Adrenal gland (tissue), 5 donors: Measurements from ENCODE around the gene VWDE.

Experiments used
- POLR2A ChIP-seq, 2 donors: fragments of 450-650 bp; IDR thresholded peaks; one replicate each; pipeline ENCODE4 v1.6.1; 2017; ENCODE audit warnings: antibody characterized with exemption in 2 of 2, mild to moderate bottlenecking in 2 of 2, moderate library complexity in 1 of 2
- TF ChIP-seq, protein P1 (sequence below), 6 experiments: fragments of 450-650 bp in 4 of 6; fragments of 200-600 bp in 2 of 6; sonication (generic) in 1 of 6; IDR thresholded peaks; 1 replicate in 5 of 6; 2 replicates in 1 of 6; pipeline versions ENCODE4 v1.5.1 to v1.8.0; 2016 to 2021; ENCODE audit warnings: antibody characterized with exemption in 6 of 6, mild to moderate bottlenecking in 2 of 6, moderate library complexity in 1 of 6
- donor health status: DM: no; HTN: no; CAD: no.

DNA sequence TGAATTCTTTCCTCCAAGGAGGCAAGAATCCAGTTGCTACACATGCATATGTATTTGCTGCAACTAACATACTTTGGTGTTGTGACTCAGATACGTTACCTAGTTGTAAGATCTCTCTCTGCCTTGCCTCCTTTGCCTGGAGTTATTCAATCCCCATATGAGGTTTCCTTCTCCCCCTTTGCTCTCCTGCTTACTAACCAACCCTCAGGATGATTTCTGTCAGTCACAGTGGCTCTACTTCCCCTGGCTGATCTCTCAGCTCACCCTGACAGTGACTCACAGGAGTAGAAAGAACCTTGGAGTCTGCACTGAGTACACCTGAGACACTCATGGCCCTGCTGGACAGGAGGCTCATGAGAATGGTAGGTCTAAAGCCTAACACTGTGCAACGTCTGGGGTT, 100.6 kb downstream of the VWDE start:
- TF ChIP-seq, protein P1, sequence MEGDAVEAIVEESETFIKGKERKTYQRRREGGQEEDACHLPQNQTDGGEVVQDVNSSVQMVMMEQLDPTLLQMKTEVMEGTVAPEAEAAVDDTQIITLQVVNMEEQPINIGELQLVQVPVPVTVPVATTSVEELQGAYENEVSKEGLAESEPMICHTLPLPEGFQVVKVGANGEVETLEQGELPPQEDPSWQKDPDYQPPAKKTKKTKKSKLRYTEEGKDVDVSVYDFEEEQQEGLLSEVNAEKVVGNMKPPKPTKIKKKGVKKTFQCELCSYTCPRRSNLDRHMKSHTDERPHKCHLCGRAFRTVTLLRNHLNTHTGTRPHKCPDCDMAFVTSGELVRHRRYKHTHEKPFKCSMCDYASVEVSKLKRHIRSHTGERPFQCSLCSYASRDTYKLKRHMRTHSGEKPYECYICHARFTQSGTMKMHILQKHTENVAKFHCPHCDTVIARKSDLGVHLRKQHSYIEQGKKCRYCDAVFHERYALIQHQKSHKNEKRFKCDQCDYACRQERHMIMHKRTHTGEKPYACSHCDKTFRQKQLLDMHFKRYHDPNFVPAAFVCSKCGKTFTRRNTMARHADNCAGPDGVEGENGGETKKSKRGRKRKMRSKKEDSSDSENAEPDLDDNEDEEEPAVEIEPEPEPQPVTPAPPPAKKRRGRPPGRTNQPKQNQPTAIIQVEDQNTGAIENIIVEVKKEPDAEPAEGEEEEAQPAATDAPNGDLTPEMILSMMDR (IDR thresholded peaks at IDR 0.05), result no peak
- no peak for TF ChIP-seq POLR2A (IDR thresholded peaks at IDR 0.05)
